Thoracic aorta (tissue), 2 donors: ENCODE measurements around the gene NPVF. TPM values are rescaled to one million over a fixed set of nuclear protein-coding genes. Genes with fewer than 3 reads are reported as not detected.

Experiments used
- ATAC-seq: fragments of 150-250 bp; one replicate; pipeline ENCODE4 v1.8.0; 2017; ENCODE audit warnings: low read depth; ENCODE audit not compliant: insufficient number of reproducible peaks, low FRiP score
- DNase-seq: peaks from one replicate; pipeline ENCODE4 v3.0.0-alpha.2; 2020; ENCODE audit warnings: low spot score
- H3K27ac ChIP-seq, 2 donors: fragments of 200-600 bp; sonication (generic); 1 replicate in 1 of 2; 2 replicates in 1 of 2; pipeline ENCODE4 v1.5.1; 2016; ENCODE audit warnings: mild to moderate bottlenecking in 2 of 2, moderate library complexity in 2 of 2
- H3K27me3 ChIP-seq: fragments of 200-600 bp; sonication (generic); replicated peaks from 2 replicates; pipeline ENCODE4 v1.6.0; 2016; ENCODE audit warnings: mild to moderate bottlenecking; ENCODE audit not compliant: insufficient read depth
- H3K36me3 ChIP-seq: fragments of 200-600 bp; sonication (generic); one replicate; pipeline ENCODE4 v1.5.1; 2016
- H3K4me1 ChIP-seq, 2 donors: fragments of 200-600 bp; sonication (generic); 1 replicate in 1 of 2; 2 replicates in 1 of 2; pipeline versions ENCODE4 v1.5.1 to v1.6.0; 2016; ENCODE audit warnings: low read depth in 2 of 2, mild to moderate bottlenecking in 1 of 2; ENCODE audit not compliant: control insufficient read depth in 1 of 2
- H3K4me3 ChIP-seq: fragments of 200-600 bp; sonication (generic); 2 replicates; pipeline ENCODE4 v1.5.1; 2016; ENCODE audit warnings: mild to moderate bottlenecking
- H3K9me3 ChIP-seq: fragments of 200-600 bp; sonication (generic); 2 replicates; pipeline ENCODE4 v1.5.1; 2016
- total RNA-seq, 2 donors: library from RNA; depleted of rRNA; stranded (reverse); fragments of >200 nt; gene quantifications; one replicate each; pipeline versions ENCODE4 v1.1.0 to v1.2.3, GENCODE V29; 2016
- TF ChIP-seq, protein P1 (sequence below): fragments of 200-600 bp; sonication (generic); IDR thresholded peaks from one replicate; pipeline ENCODE4 v1.5.1; 2019; ENCODE audit warnings: antibody characterized with exemption

The NPVF gene
- total RNA-seq, 2 donors from 2014 or later: not detected

DNA sequence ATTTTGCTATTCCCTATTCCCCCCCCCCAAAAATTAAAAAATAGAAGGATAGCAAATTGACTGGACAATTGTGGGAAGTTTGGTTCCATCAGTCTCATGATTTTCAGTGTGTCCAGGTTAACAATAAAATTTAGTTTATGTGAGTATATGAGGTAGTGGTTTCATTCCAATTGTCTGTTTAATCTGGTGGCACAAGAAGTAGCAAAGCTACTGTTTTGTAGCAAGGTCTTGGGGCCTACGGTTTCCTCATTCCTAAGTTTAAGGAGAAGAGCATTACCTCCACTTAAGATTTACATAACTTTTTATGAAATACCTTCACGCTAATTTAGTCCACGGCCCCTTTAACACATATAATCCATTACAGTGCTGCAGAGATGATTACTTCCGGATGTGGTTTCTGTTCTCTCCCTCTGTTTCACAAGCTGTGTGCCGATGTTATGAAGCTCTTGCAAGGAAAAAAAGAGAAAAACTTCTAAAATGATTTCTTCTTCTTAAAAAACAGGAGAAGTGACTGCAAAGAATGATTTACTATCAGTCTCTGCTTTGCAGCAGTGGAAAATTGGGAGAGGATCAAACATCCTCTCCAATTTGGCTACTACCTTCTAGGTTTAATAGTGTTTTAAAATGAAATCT lies 32.7 kb upstream of the NPVF start:
- Histone ChIP-seq H3K4me3 (no peak overlapping the region), H3K9me3 (no peaks in the 10 kb centered on the region), H3K4me1 (peaks cover 0 to 9% of the 10 kb centered on the region in 2 donors), H3K36me3 (no peaks in the 10 kb centered on the region), H3K27ac (no peak overlapping the region), H3K27me3 (no peaks in the 10 kb centered on the region)
- DNase-seq: no peak
- no peak for ATAC-seq
- TF ChIP-seq, protein P1, sequence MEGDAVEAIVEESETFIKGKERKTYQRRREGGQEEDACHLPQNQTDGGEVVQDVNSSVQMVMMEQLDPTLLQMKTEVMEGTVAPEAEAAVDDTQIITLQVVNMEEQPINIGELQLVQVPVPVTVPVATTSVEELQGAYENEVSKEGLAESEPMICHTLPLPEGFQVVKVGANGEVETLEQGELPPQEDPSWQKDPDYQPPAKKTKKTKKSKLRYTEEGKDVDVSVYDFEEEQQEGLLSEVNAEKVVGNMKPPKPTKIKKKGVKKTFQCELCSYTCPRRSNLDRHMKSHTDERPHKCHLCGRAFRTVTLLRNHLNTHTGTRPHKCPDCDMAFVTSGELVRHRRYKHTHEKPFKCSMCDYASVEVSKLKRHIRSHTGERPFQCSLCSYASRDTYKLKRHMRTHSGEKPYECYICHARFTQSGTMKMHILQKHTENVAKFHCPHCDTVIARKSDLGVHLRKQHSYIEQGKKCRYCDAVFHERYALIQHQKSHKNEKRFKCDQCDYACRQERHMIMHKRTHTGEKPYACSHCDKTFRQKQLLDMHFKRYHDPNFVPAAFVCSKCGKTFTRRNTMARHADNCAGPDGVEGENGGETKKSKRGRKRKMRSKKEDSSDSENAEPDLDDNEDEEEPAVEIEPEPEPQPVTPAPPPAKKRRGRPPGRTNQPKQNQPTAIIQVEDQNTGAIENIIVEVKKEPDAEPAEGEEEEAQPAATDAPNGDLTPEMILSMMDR: no peak

DNA sequence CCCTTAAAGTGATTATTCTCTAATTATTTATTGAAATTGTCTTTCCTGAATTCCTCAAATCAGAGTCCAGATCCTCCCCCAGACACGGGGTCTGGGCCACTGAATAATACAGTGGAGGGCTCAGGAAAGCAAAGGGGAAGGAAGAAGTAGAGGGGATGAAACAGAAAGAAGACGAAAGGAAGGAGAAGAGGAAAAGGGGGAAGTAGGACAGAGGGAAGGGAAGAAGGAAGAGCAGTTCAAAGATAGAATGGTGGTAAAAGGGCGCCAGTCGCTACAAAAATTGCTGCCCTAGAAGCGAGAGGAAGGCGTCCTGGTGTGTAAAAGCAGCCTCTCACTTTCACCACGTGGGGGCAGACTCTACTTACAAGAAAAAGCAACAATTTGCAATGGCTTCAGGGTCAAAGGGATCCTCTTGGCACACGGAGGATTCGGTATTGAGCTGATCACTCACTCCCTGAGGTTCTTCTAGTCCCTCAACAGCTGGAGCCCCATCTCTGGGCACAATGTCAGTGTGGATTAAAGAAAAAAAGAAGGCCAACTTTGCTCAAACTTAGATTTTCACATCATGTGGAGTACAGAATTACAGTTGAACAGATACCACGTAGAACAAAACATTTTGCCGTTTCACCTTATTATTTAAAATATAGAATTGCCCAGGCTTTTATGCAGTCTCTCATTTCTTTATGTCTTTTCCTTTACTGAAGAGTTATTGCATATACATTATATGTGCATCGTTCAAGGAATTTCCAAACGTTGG lies 31.4 kb upstream of the NPVF start:
- no peak overlapping the region for H3K27ac ChIP-seq
- DNase-seq (no peak), ATAC-seq (no peak)
- H3K36me3 ChIP-seq: no peaks in the 10 kb centered on the region
- H3K4me1 ChIP-seq: peaks cover 0 to 9% of the 10 kb centered on the region in 2 donors
- H3K27me3 ChIP-seq: no peaks in the 10 kb centered on the region
- H3K9me3 ChIP-seq: no peaks in the 10 kb centered on the region
- no peak overlapping the region for H3K4me3 ChIP-seq
- TF ChIP-seq, protein P1: peak; percentile 73

DNA sequence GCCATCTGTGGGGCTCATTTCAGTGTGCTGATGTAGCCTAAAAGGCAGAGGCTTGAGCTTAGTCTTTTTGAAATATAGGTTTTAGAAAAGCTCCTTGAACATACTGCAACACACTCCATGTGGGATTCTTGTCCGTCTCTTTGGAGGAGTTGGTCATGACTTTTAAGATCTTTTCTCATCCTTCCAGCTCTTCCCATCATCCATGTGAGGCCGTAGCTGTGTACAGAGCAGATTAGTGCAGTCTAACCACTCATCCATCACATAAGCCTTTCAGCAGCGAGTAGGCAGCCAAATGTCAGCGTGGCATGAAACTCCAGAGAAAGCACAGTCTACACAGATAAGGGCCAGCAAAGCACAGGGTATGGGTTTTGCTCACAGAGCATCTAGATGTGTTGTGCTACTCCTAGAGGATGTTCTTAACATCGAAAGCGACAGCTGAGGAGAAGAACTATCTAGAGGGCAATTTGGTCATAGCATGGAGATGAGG lies 28.1 kb upstream of the NPVF start:
- TF ChIP-seq, protein P1: no peak
- Histone ChIP-seq H3K27ac (no peak overlapping the region), H3K4me3 (no peak overlapping the region), H3K27me3 (no peaks in the 10 kb centered on the region), H3K4me1 (peaks cover 0 to 9% of the 10 kb centered on the region in 2 donors), H3K9me3 (no peaks in the 10 kb centered on the region), H3K36me3 (no peaks in the 10 kb centered on the region)
- no peak for DNase-seq
- no peak for ATAC-seq

DNA sequence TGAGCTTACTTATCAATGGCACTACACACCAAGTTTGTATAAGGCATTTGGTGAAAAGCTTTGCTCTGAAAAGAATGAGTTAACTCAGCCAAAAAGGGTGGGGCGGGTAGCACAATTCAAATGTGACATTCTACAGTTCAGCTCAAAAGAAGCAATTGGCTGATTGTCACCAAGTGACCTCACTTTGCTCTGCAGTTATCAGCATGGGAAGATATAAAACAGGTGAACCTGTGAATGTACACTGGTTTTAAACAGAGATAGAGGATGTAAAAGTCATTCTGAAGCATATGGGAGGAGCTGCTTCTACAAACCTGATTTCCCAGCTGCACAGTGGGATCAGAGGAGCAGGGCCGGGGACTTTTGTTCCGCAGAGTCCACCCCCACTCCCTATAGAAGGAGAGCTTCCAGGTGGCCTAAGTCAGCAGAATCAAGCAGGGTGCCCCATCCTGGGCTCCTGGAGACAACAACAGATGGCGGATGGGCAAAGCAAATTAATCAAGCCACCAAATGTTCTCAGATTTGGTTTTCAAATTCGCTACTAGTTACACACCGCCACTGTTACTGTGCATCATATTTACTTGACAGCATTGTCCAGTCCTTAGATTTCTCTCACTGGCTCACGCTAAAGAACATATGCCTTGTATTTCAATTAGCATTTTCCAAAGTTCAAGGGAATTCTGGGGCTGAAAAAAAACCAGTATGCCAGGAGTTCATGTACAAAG lies 27.5 kb upstream of the NPVF start:
- Histone ChIP-seq H3K9me3 (no peaks in the 10 kb centered on the region), H3K27ac (no peak overlapping the region), H3K4me3 (no peak overlapping the region), H3K4me1 (peaks cover 0 to 7% of the 10 kb centered on the region in 2 donors), H3K27me3 (no peaks in the 10 kb centered on the region), H3K36me3 (no peaks in the 10 kb centered on the region)
- TF ChIP-seq, protein P1: no peak
- DNase-seq: no peak
- ATAC-seq: no peak

DNA sequence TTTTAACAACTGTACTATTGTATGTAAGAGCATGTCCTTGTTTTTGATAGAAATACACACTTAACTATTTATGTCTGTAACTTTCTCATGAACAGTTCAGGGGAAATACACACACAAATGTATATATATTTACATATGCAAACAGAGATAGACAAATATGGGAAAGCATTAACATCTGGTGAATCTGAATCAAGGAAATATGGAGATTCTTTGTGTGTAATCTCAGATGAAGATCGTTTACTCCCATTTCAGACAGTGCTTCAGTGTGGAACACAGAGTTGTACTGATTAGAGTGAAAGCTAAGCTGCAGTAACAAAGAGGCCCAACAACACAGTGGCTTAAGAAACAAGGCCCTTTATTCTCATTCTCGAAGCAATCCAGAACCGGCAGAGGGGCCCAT lies 26.3 kb upstream of the NPVF start:
- H3K27me3 ChIP-seq: no peaks in the 10 kb centered on the region
- no peak overlapping the region for H3K4me3 ChIP-seq
- DNase-seq: no peak
- TF ChIP-seq, protein P1: no peak
- H3K4me1 ChIP-seq: peaks cover 0 to 6% of the 10 kb centered on the region in 2 donors
- H3K9me3 ChIP-seq: no peaks in the 10 kb centered on the region
- no peak for ATAC-seq
- no peaks in the 10 kb centered on the region for H3K36me3 ChIP-seq
- H3K27ac ChIP-seq: no peak overlapping the region
